B cell (primary cell): ENCODE measurements around the gene CLDN8. TPM values are rescaled to one million over a fixed set of nuclear protein-coding genes. Genes with fewer than 3 reads are reported as not detected.

ENCODE experiments used
- ATAC-seq: fragments of 200-7000 bp; cut with Tn5 transposase; one replicate; pipeline ENCODE4 v1.10.0; 2021; ENCODE audit warnings: low read depth, mild to moderate bottlenecking, moderate number of reproducible peaks, moderate library complexity
- CTCF ChIA-PET: fragments of 350-600 bp; sonication (Branson Sonifier 250); formaldehyde crosslinking; loops from one replicate; lab custom pipeline; 2021; ENCODE audit warnings: antibody characterized with exemption, inconsistent platforms; lab: Charles Lee
- POLR2A ChIA-PET: fragments of 350-600 bp; sonication (Branson Sonifier 250); formaldehyde crosslinking; loops from one replicate; lab custom pipeline; 2021; ENCODE audit warnings: antibody characterized with exemption; lab: Charles Lee
- DNase-seq: peaks from one replicate; pipeline ENCODE4 v3.0.0; 2013
- H2AFZ ChIP-seq: 2 replicates; pipeline ENCODE4 v1.6.1; 2012; ENCODE audit warnings: mild to moderate bottlenecking, low read depth, low read length; ENCODE audit not compliant: insufficient read depth, poor library complexity, severe bottlenecking
- H3K27ac ChIP-seq, 2 donors: 1 replicate in 1 of 2; 2 replicates in 1 of 2; pipeline ENCODE4 v1.5.1; 2012 to 2013; ENCODE audit warnings: low read length in 2 of 2, mild to moderate bottlenecking in 2 of 2, moderate library complexity in 1 of 2
- H3K27me3 ChIP-seq, 4 experiments: fragments of 200-600 bp in 1 of 4; sonication (generic) in 1 of 4; replicated peaks in 1 of 4; 1 replicate in 2 of 4; 2 replicates in 2 of 4; pipeline versions ENCODE4 v1.6.1 to v1.7.0; 2013 to 2016; ENCODE audit warnings: low read length in 3 of 4, mild to moderate bottlenecking in 2 of 4, mixed read lengths in 1 of 4, moderate library complexity in 1 of 4; ENCODE audit not compliant: insufficient read depth in 4 of 4, control insufficient read depth in 3 of 4; ENCODE audit errors: control extremely low read depth in 1 of 4
- H3K36me3 ChIP-seq, 2 experiments: replicated peaks in 1 of 2; 1 replicate in 1 of 2; 2 replicates in 1 of 2; pipeline versions ENCODE4 v1.6.1 to v1.7.1; 2013; ENCODE audit warnings: low read length in 1 of 2; ENCODE audit not compliant: insufficient read depth in 2 of 2, control insufficient read depth in 1 of 2; ENCODE audit errors: control extremely low read depth in 1 of 2, extremely low read depth in 1 of 2
- H3K4me1 ChIP-seq, 2 donors: fragments of 200-600 bp in 1 of 2; sonication (generic) in 1 of 2; 1 replicate in 1 of 2; 2 replicates in 1 of 2; pipeline versions ENCODE4 v1.5.1 to v1.6.1; 2013 to 2017; ENCODE audit warnings: low read length in 2 of 2; ENCODE audit not compliant: control insufficient read depth in 2 of 2, insufficient read depth in 2 of 2
- H3K4me2 ChIP-seq: replicated peaks from 2 replicates; pipeline ENCODE3; 2012; ENCODE audit warnings: mild to moderate bottlenecking, low read depth, low read length; ENCODE audit not compliant: poor library complexity, severe bottlenecking
- H3K4me3 ChIP-seq, 5 experiments: fragments of 200-600 bp in 1 of 5; sonication (generic) in 1 of 5; 1 replicate in 3 of 5; 2 replicates in 2 of 5; pipeline versions ENCODE4 v1.5.1 to v1.7.0; 2011 to 2016; ENCODE audit warnings: low read length in 4 of 5, mild to moderate bottlenecking in 4 of 5, low read depth in 2 of 5, control low read depth in 1 of 5, moderate library complexity in 1 of 5; ENCODE audit not compliant: insufficient read depth in 1 of 5; ENCODE audit errors: control extremely low read depth in 1 of 5, extremely low read depth in 1 of 5
- H3K79me2 ChIP-seq: fragments of 200-600 bp; sonication (generic); one replicate; pipeline ENCODE4 v1.6.0; 2016; ENCODE audit warnings: low read length; ENCODE audit not compliant: control insufficient read depth, insufficient read depth
- H3K9ac ChIP-seq: fragments of 200-600 bp; sonication (generic); 2 replicates; pipeline ENCODE4 v1.6.1; 2017; ENCODE audit warnings: mild to moderate bottlenecking, low read length, moderate library complexity
- H3K9me3 ChIP-seq, 3 donors: one replicate each; pipeline versions ENCODE4 v1.6.1 to v1.7.1; 2013; ENCODE audit warnings: low read length in 2 of 3; ENCODE audit not compliant: control insufficient read depth in 2 of 3, insufficient read depth in 1 of 3; ENCODE audit errors: control extremely low read depth in 1 of 3
- H4K20me1 ChIP-seq: 2 replicates; pipeline ENCODE4 v1.6.0; 2012; ENCODE audit warnings: mild to moderate bottlenecking, low read length; ENCODE audit not compliant: insufficient read depth, control insufficient read depth, poor library complexity, severe bottlenecking
- H3K27ac Mint-ChIP-seq: one replicate; pipeline ENCODE4 v1.8.0; 2021; ENCODE audit warnings: mixed read lengths
- H3K27me3 Mint-ChIP-seq: one replicate; pipeline ENCODE4 v1.8.0; 2021; ENCODE audit warnings: mixed read lengths
- H3K4me1 Mint-ChIP-seq: one replicate; pipeline ENCODE4 v1.8.0; 2021; ENCODE audit warnings: mixed read lengths
- H3K4me3 Mint-ChIP-seq: one replicate; pipeline ENCODE4 v1.8.0; 2021; ENCODE audit warnings: mixed read lengths
- H3K9me3 Mint-ChIP-seq: one replicate; pipeline ENCODE4 v1.8.0; 2022; ENCODE audit warnings: mixed read lengths; ENCODE audit not compliant: insufficient read depth
- CTCF ChIP-seq: fragments of 200-600 bp; IDR thresholded peaks from one replicate; pipeline ENCODE4 v1.8.0; 2022; ENCODE audit warnings: antibody characterized with exemption, mild to moderate bottlenecking
- EZH2 ChIP-seq: IDR thresholded peaks from 2 replicates; pipeline ENCODE4 v1.6.1; 2012; ENCODE audit warnings: borderline replicate concordance, low read depth, mild to moderate bottlenecking, moderate library complexity, low read length; ENCODE audit not compliant: insufficient read depth, poor library complexity, severe bottlenecking
- WGBS: methylation state at CpG from one replicate; pipeline ENCODE4 v1.1.5; 2013; ENCODE audit warnings: missing lambda C conversion rate; ENCODE audit not compliant: insufficient coverage; 5-methylcytosine and 5-hydroxymethylcytosine counted together
- intact Hi-C: fragments of 100-400 bp; cut with micrococcal nuclease; formaldehyde crosslinking; loops from one replicate; pipeline ENCODE4 v1.10.0; 2022
- polyA plus RNA-seq: library from polyadenylated mRNA; depleted of rRNA; stranded (reverse); fragments of >200 nt; gene quantifications from 2 replicates; pipeline ENCODE4 v1.2.3, GENCODE V29; 2012
- total RNA-seq, 2 donors: library from RNA; stranded (reverse); fragments of 120-200 nt in 1 of 2; gene quantifications; 1 replicate in 1 of 2; 2 replicates in 1 of 2; pipeline versions ENCODE4 v1.2.3 to v1.2.4, GENCODE V29; 2013 to 2022

CLDN8 gene
- total and polyA plus RNA-seq, 2 donors (not counting 1 experiment from before 2014, with no cell fraction given), result not detected

- H3K9me3 Mint-ChIP-seq, result no peaks in the 10 kb centered on the region
- POLR2A ChIA-PET, result no interaction called here
- H3K27me3 Mint-ChIP-seq, result no peaks in the 10 kb centered on the region
Observed at GRCh38 chr21:30238168-30238567, 22.3 kb upstream of the CLDN8 start.

GRCh38 chr21:30234643-30235042 is 18.7 kb upstream of the CLDN8 start:
- Mint-ChIP-seq H3K27ac (no peak overlapping the region), H3K4me3 (no peak overlapping the region), H3K4me1 (no peaks in the 10 kb centered on the region), H3K9me3 (peaks cover 2% of the 10 kb centered on the region), H3K27me3 (no peaks in the 10 kb centered on the region)
- ChIA-PET CTCF (no interaction called here), POLR2A (no interaction called here)
- no CpG with 5 or more reads among the region's 2 CpGs for WGBS
- peaks cover 0 to 8% (median 0%) of the 10 kb centered on the region in 3 donors for H3K9me3 ChIP-seq
- H3K4me2 ChIP-seq, result no peak overlapping the region
- H4K20me1 ChIP-seq, result no peaks in the 10 kb centered on the region
- TF ChIP-seq EZH2 (no peak), CTCF (no peak)
- no peak overlapping the region for H3K27ac ChIP-seq
- H3K27me3 ChIP-seq, result no peaks in the 10 kb centered on the region
- intact Hi-C loops, result no loop called here
- H3K9ac ChIP-seq, result no peak overlapping the region
- H2AFZ ChIP-seq, result no peak overlapping the region
- H3K36me3 ChIP-seq, result no peaks in the 10 kb centered on the region
- no peaks in the 10 kb centered on the region for H3K79me2 ChIP-seq
- ATAC-seq (no peak), DNase-seq (no peak)
- H3K4me3 ChIP-seq, result no peak overlapping the region
- H3K4me1 ChIP-seq, result no peaks in the 10 kb centered on the region

More at GRCh38 chr21:30238168-30238567, 22.3 kb upstream of the CLDN8 start:
- Histone ChIP-seq H3K4me1 (no peaks in the 10 kb centered on the region), H3K27ac (no peak overlapping the region), H2AFZ (no peak overlapping the region), H3K36me3 (no peaks in the 10 kb centered on the region), H3K27me3 (no peaks in the 10 kb centered on the region), H3K4me2 (no peak overlapping the region), H3K79me2 (no peaks in the 10 kb centered on the region), H3K9ac (no peak overlapping the region), H3K9me3 (peaks cover 0 to 8% (median 0%) of the 10 kb centered on the region in 3 donors), H4K20me1 (no peaks in the 10 kb centered on the region), H3K4me3 (no peak overlapping the region)
- WGBS, result no CpG with 5 or more reads among the region's 1 CpG
- CTCF ChIA-PET, result no interaction called here
- Mint-ChIP-seq H3K27ac (no peak overlapping the region), H3K4me3 (no peak overlapping the region), H3K4me1 (no peaks in the 10 kb centered on the region)
- intact Hi-C loops, result no loop called here
- TF ChIP-seq EZH2 (no peak), CTCF (no peak)
- no peak for ATAC-seq
- no peak for DNase-seq
